GM23338 (cell line): ENCODE data around the gene PTRH1.

Experiments used
- CTCF ChIP-seq, 2 experiments: fragments of 200-600 bp in 1 of 2; sonication (generic) in 1 of 2; conservative IDR thresholded peaks; 2 replicates each; pipeline versions ENCODE4 v1.5.1 to v1.6.1; 2016 to 2017; ENCODE audit warnings: antibody characterized with exemption in 2 of 2, low read depth in 2 of 2, mild to moderate bottlenecking in 2 of 2, moderate library complexity in 1 of 2
- EZH2 ChIP-seq: fragments of 200-600 bp; sonication (generic); IDR thresholded peaks from one replicate; pipeline ENCODE4 v1.8.0; 2017; ENCODE audit warnings: antibody characterized with exemption, mild to moderate bottlenecking, low read depth; ENCODE audit not compliant: unreplicated experiment
- EZH2phosphoT487 ChIP-seq: fragments of 200-600 bp; sonication (generic); IDR thresholded peaks from one replicate; pipeline ENCODE4 v1.8.1; 2018; ENCODE audit warnings: antibody characterized with exemption; ENCODE audit not compliant: unreplicated experiment
- POLR2AphosphoS5 ChIP-seq: IDR thresholded peaks from 2 replicates; pipeline ENCODE4 v1.6.1; 2016; ENCODE audit warnings: antibody characterized with exemption, low read depth
- REST ChIP-seq: IDR thresholded peaks from one replicate; pipeline ENCODE4 v1.6.1; 2018; ENCODE audit warnings: antibody characterized with exemption; ENCODE audit not compliant: unreplicated experiment

- TF ChIP-seq REST (no peak), EZH2 (no peak), CTCF (conservative IDR thresholded peaks at IDR 0.05; ENCODE audit: low read depth in 2 of 2) (no peak), POLR2AphosphoS5 (no peak), EZH2phosphoT487 (no peak)
Measured at GRCh38 chr9:127676638-127677037, 38.8 kb downstream of the PTRH1 start.
